GM21526 (cell line): ENCODE results near the gene FAF1.

Experiments
- ATAC-seq: cut with Tn5 transposase; IDR thresholded peaks from one replicate; pipeline ENCODE4 v1.9.1; 2021; ENCODE audit warnings: moderate library complexity; ENCODE audit not compliant: unreplicated experiment, low FRiP score

Gene FAF1

GRCh38 chr1:50659107-50659662 is 300.9 kb downstream of the FAF1 start:
- no peak for ATAC-seq

GRCh38 chr1:50658459-50659076 is 301.5 kb downstream of the FAF1 start:
- no peak for ATAC-seq

GRCh38 chr1:50656931-50657330 is 303.1 kb downstream of the FAF1 start:
- ATAC-seq, result no peak

GRCh38 chr1:50651476-50652263 is 308.4 kb downstream of the FAF1 start:
- ATAC-seq, result no peak

- no peak for ATAC-seq
Observed at GRCh38 chr1:50646526-50646925, 313.5 kb downstream of the FAF1 start.

GRCh38 chr1:50645139-50645538 is 314.9 kb downstream of the FAF1 start:
- no peak for ATAC-seq

GRCh38 chr1:50644447-50645105 is 315.5 kb downstream of the FAF1 start:
- ATAC-seq, result no peak

GRCh38 chr1:50637460-50637859 is 322.6 kb downstream of the FAF1 start:
- no peak for ATAC-seq

GRCh38 chr1:50634251-50634650 is 325.8 kb downstream of the FAF1 start:
- no peak for ATAC-seq

- no peak for ATAC-seq
Observed at GRCh38 chr1:50633465-50633864, 326.6 kb downstream of the FAF1 start.

- no peak for ATAC-seq
Observed at GRCh38 chr1:50631161-50631560, 328.9 kb downstream of the FAF1 start.

GRCh38 chr1:50622259-50622658 is 337.8 kb downstream of the FAF1 start:
- ATAC-seq, result no peak

GRCh38 chr1:50620680-50621329 is 339.3 kb downstream of the FAF1 start:
- ATAC-seq, result no peak

GRCh38 chr1:50615036-50615750 is 344.9 kb downstream of the FAF1 start:
- ATAC-seq, result no peak

- no peak for ATAC-seq
Observed at GRCh38 chr1:50611675-50612074, 348.4 kb downstream of the FAF1 start.

- ATAC-seq, result no peak
Observed at GRCh38 chr1:50610563-50610962, 349.5 kb downstream of the FAF1 start.

GRCh38 chr1:50609508-50609907 is 350.6 kb downstream of the FAF1 start:
- ATAC-seq, result no peak

- no peak for ATAC-seq
Observed at GRCh38 chr1:50605186-50605875, 354.7 kb downstream of the FAF1 start.

- ATAC-seq, result no peak
Observed at GRCh38 chr1:50604580-50604979, 355.5 kb downstream of the FAF1 start.
